Gastroesophageal sphincter (tissue), 4 donors: ENCODE results near the gene ANKRD17. TPM values are rescaled to one million over a fixed set of nuclear protein-coding genes. Genes with fewer than 3 reads are reported as not detected.

ENCODE experiments used
- ATAC-seq: fragments of 150-250 bp; one replicate; pipeline ENCODE4 v1.9.1; 2016; ENCODE audit warnings: mild to moderate bottlenecking, moderate library complexity
- H3K27ac ChIP-seq, 4 donors: fragments of 200-600 bp; sonication (generic) in 3 of 4; 1 replicate in 3 of 4; 2 replicates in 1 of 4; pipeline ENCODE4 v1.5.1; 2016 to 2019
- H3K27me3 ChIP-seq: fragments of 200-600 bp; sonication (generic); one replicate; pipeline ENCODE4 v1.5.1; 2019
- H3K36me3 ChIP-seq, 2 donors: fragments of 200-600 bp; sonication (generic); one replicate each; pipeline ENCODE4 v1.5.1; 2019; ENCODE audit warnings: control low read depth in 1 of 2
- H3K4me1 ChIP-seq, 3 donors: fragments of 200-600 bp; sonication (generic); 1 replicate in 2 of 3; 2 replicates in 1 of 3; pipeline ENCODE4 v1.5.1; 2016 to 2019; ENCODE audit warnings: control low read depth in 2 of 3
- H3K4me3 ChIP-seq, 2 donors: fragments of 200-600 bp; sonication (generic); one replicate each; pipeline ENCODE4 v1.5.1; 2019; ENCODE audit warnings: mild to moderate bottlenecking in 1 of 2, moderate library complexity in 1 of 2
- H3K9me3 ChIP-seq, 3 donors: fragments of 200-600 bp; sonication (generic); one replicate each; pipeline ENCODE4 v1.5.1; 2017 to 2019; ENCODE audit warnings: control low read depth in 2 of 3
- EP300 ChIP-seq: sonication (generic); formaldehyde crosslinking; IDR thresholded peaks from one replicate; pipeline ENCODE4 v1.6.1; 2017; ENCODE audit warnings: antibody characterized with exemption, mild to moderate bottlenecking
- POLR2A ChIP-seq, 2 donors: fragments of 450-650 bp; IDR thresholded peaks; one replicate each; pipeline ENCODE4 v1.6.1; 2017; ENCODE audit warnings: antibody characterized with exemption in 2 of 2, mild to moderate bottlenecking in 2 of 2, moderate library complexity in 1 of 2
- POLR2AphosphoS5 ChIP-seq: sonication (generic); formaldehyde crosslinking; IDR thresholded peaks from one replicate; pipeline ENCODE4 v1.6.1; 2017; ENCODE audit warnings: antibody characterized with exemption
- WGBS, 2 donors: methylation state at CpG; one replicate each; pipeline ENCODE4 v1.1.5; 2018; ENCODE audit warnings: low coverage in 1 of 2; 5-methylcytosine and 5-hydroxymethylcytosine counted together
- total RNA-seq, 4 donors: library from RNA; depleted of rRNA; stranded (reverse); fragments of >200 nt; gene quantifications; one replicate each; pipeline ENCODE4 v1.1.0, GENCODE V29; 2016
- TF ChIP-seq, protein P1 (sequence below), 4 experiments: fragments of 200-600 bp in 2 of 4; fragments of 450-650 bp in 2 of 4; sonication (generic) in 1 of 4; IDR thresholded peaks; one replicate each; pipeline ENCODE4 v1.5.1; 2017 to 2019; ENCODE audit warnings: antibody characterized with exemption in 4 of 4, mild to moderate bottlenecking in 2 of 4, moderate library complexity in 2 of 4

ANKRD17 gene
- total RNA-seq, 4 donors from 2014 or later, result 46.8 to 68.5 (median 59.1) TPM

DNA sequence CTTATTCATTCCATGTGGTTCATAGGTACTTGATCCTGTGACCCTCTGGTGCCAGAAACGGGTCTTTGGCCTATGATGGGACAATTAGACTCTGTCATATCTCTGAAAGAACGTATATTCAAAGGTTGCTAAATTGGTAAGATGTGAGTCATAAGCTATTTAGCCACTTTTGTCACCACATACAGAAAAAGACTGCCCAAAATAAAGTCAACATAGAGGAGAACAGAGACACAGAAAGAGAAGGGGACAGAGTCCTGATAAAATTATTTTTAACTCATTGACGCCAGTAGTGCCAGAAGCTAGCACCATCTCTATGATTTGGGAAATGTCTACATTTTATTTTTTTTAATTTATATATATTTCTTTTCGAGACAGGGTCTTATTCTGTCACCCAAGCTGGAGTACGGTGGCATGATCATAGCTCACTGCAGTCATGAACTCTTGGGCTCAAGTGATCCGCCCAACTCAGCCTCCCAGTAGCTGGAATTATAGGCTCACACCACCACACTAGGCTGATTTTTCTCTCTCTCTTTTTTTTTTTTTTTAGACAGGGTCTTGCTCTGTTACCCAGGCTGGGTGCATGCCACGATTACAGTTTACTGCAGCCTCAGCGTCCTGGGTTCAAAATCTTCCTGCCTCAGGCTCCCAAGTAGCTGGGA lies 96.9 kb downstream of the ANKRD17 start:
- no peaks in the 10 kb centered on the region for H3K4me1 ChIP-seq
- H3K4me3 ChIP-seq, result no peak overlapping the region
- no peak for ATAC-seq
- no peak overlapping the region for H3K27ac ChIP-seq
- H3K36me3 ChIP-seq, result peaks cover 0 to 58% of the 10 kb centered on the region in 2 donors
- TF ChIP-seq EP300, result no peak
- TF ChIP-seq POLR2AphosphoS5, result no peak
- TF ChIP-seq, protein P1, sequence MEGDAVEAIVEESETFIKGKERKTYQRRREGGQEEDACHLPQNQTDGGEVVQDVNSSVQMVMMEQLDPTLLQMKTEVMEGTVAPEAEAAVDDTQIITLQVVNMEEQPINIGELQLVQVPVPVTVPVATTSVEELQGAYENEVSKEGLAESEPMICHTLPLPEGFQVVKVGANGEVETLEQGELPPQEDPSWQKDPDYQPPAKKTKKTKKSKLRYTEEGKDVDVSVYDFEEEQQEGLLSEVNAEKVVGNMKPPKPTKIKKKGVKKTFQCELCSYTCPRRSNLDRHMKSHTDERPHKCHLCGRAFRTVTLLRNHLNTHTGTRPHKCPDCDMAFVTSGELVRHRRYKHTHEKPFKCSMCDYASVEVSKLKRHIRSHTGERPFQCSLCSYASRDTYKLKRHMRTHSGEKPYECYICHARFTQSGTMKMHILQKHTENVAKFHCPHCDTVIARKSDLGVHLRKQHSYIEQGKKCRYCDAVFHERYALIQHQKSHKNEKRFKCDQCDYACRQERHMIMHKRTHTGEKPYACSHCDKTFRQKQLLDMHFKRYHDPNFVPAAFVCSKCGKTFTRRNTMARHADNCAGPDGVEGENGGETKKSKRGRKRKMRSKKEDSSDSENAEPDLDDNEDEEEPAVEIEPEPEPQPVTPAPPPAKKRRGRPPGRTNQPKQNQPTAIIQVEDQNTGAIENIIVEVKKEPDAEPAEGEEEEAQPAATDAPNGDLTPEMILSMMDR (IDR thresholded peaks at IDR 0.05), result no peak
- 93 to 100% methylated on average over 4 to 8 of the region's 8 CpGs for WGBS, 2 donors
- H3K9me3 ChIP-seq, result peaks cover 0 to 10% (median 0%) of the 10 kb centered on the region in 3 donors
- H3K27me3 ChIP-seq, result no peaks in the 10 kb centered on the region

DNA sequence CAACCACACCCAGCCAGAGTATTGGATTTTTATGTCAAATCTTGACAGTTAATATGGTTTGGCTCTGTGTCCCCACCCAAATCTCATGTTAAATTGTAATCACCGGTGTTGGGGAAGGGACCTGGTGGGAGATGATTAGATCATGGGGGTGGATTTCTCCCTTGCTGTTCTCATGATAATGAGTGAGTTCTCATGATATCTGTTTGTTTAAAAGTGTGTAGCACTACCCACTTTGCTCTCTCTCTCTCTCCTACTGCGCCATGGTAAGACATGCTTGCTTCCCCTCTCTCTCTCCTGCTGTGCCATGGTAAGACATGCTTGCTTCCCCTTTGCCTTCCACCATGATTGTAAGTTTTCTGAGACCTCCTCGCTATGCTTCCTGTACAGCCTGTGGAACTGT lies 102.2 kb downstream of the ANKRD17 start:
- no peak for TF ChIP-seq POLR2A (IDR thresholded peaks at IDR 0.05)
- no peak for TF ChIP-seq EP300
- no peak for TF ChIP-seq POLR2AphosphoS5
- TF ChIP-seq, protein P1 (IDR thresholded peaks at IDR 0.05), result no peak
- Histone ChIP-seq H3K36me3 (peaks cover 0 to 64% of the 10 kb centered on the region in 2 donors), H3K27ac (no peak overlapping the region), H3K27me3 (no peaks in the 10 kb centered on the region), H3K9me3 (no peaks in the 10 kb centered on the region), H3K4me1 (no peaks in the 10 kb centered on the region), H3K4me3 (no peak overlapping the region)
- 94 to 100% methylated on average over 3 of the region's 3 CpGs for WGBS, 2 donors
- no peak for ATAC-seq

DNA sequence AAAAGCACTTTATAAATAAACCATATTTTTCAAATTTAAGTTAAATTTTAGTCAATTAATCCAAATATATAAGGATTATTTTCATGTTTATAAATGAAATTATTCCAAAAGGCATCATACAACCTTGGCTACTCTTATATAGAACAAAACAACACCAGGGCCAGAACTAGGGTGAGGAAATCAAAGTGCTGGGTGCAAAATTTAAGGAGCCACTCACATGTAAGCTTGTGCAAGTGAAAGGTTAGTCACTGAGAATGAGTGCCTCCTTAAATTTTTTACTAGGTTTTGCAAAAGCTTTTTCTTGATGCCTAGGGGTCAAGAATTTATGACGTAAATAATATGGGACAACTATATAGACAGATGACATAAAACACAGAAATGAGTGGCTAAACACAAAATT lies 105.7 kb downstream of the ANKRD17 start:
- Histone ChIP-seq H3K27ac (no peak overlapping the region), H3K36me3 (peaks cover 4 to 67% of the 10 kb centered on the region in 2 donors), H3K9me3 (no peaks in the 10 kb centered on the region), H3K4me1 (no peaks in the 10 kb centered on the region), H3K27me3 (no peaks in the 10 kb centered on the region), H3K4me3 (no peak overlapping the region)
- ATAC-seq, result no peak
- TF ChIP-seq POLR2A (IDR thresholded peaks at IDR 0.05) (no peak), POLR2AphosphoS5 (no peak), EP300 (no peak)
- TF ChIP-seq, protein P1 (IDR thresholded peaks at IDR 0.05), result no peak
- WGBS, 2 donors, result 88 to 100% methylated on average over 1 of the region's 1 CpG

DNA sequence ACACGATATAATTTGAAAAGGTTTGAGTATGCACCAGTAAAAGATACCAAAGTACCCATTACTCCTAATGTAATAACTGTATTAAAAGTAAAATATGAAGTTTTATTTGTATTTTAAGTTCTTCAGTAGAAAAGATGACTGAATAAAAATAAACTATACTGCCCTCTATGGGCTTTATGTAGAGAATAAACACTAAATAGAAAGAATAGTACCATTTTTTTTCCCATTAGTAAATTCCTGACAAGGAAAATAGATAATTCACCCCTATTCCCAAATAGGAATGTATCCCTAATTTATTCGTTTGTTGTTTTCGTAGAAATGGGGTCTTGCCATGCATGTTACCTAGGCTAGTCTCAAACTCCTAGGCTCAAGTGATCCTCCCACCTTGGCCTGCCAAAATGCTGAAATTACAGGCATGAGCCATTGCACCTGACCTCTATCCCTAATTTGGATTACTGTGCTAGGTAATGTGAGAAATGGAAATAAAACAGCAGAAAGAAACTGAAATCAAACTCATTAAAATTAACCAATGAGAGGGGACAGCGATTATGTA lies 115.5 kb downstream of the ANKRD17 start:
- Histone ChIP-seq H3K27me3 (no peaks in the 10 kb centered on the region), H3K4me1 (no peaks in the 10 kb centered on the region), H3K9me3 (no peaks in the 10 kb centered on the region), H3K36me3 (peaks cover 0 to 91% of the 10 kb centered on the region in 2 donors), H3K4me3 (no peak overlapping the region), H3K27ac (no peak overlapping the region)
- TF ChIP-seq POLR2AphosphoS5, result no peak
- no peak for TF ChIP-seq EP300
- TF ChIP-seq, protein P1 (IDR thresholded peaks at IDR 0.05), result peak in 1 of 4 experiments; percentile 4
- TF ChIP-seq POLR2A (IDR thresholded peaks at IDR 0.05), result no peak
- no peak for ATAC-seq
- WGBS, 2 donors, result 92 to 94% methylated on average over 3 to 4 of the region's 4 CpGs

DNA sequence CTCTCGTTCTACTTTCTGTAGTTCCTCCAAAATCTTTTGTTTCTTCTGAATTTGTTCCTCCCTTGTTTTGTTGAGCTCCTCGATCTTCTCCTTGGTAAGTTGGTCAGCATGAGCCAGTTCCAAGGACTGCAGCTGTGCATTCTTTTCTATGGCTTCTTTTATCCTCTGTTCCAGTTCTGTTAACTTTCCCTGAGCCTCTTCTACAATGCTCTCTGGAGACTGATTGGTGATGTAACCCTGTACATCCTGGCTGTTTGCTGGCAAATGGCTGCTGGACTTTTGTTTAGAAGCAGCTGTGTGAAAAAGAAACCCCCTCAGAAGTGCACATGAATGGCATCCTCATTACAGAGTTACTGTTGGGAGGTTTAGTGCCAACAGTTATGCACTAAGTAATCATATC lies 118.6 kb downstream of the ANKRD17 start:
- Histone ChIP-seq H3K36me3 (peaks cover 0 to 86% of the 10 kb centered on the region in 2 donors), H3K4me3 (no peak overlapping the region), H3K27me3 (no peaks in the 10 kb centered on the region), H3K4me1 (no peaks in the 10 kb centered on the region), H3K27ac (no peak overlapping the region), H3K9me3 (no peaks in the 10 kb centered on the region)
- TF ChIP-seq POLR2AphosphoS5, result no peak
- no peak for TF ChIP-seq EP300
- TF ChIP-seq, protein P1 (IDR thresholded peaks at IDR 0.05), result no peak
- no peak for TF ChIP-seq POLR2A (IDR thresholded peaks at IDR 0.05)
- WGBS, 2 donors, result 87 to 90% methylated on average over 2 of the region's 2 CpGs
- no peak for ATAC-seq
